Stimulated activated CD8-positive, alpha-beta memory T cell treated with anti-CD3 and anti-CD28 coated beads, Interleukin-12 subunit alpha, Interleukin-12 subunit beta, amount 100 ng/mL, for 24 hours (primary cell): ENCODE results near the gene NBDY.

Source experiments
- DNase-seq: peaks from one replicate; pipeline ENCODE4 v3.0.0-alpha.2; 2020; ENCODE audit errors: extremely low read depth

NBDY gene

GRCh38 chrX:56785442-56785841, 56.4 kb downstream of the NBDY start:
- no peak for DNase-seq

DNA sequence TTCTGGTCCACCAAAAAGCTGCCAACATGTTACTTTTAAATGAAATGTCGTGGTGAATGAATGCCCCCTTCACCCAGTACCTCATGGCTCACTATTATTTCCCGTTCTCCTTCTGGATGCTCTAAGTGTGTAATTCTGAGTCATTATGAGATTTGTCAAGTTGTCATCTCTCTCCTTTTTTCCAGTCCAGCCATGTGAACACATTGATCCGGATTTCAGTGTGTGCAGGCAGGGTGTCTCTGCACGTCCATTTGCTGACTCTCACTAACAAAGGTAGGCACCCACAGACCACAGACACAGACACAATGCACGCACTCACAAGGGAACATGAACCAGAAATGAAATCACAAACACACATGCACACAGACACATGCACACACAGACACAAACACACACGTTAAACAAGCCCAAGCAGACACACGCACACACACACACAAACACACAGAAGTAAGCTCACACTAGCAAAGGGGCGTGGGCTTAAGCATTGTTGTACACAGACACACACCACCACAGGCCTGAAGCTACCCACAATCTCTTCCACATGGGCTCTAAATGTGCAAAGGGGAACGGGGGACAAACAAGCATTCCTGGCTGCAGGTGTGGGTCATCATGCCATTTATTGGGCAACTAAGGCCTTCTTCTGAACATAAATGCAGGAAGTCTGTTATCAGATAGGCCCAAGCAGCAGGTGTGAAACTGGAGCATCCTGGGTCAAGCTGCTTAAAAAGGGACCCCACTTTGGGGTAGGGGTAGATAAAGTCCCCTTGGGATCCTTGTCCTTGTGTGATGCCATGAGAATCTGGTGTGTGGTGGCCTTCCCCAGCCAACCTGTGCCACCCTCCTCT, 58.1 kb downstream of the NBDY start:
- DNase-seq = no peak

DNA sequence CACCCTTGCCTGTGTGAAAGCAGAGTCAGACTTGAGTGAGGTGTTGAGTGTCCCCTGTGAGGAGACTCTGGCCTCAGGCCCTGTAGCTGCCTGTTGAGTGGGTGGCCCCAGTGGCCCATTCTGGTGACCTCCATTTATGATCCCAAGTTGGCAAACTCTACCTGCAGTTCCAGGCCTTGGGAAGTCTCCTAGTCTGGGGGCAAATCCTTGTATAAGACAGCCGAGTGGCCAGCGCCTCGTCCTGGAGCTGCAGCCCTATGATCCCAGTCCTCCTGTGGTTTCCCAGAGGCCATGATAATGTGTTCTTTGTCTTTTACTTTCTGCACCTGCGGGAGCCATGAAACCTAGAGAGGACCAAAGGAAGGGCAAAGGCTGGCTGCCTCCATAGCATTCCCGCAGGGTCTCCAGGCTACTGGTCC, 58.7 kb downstream of the NBDY start:
- DNase-seq = no peak

DNA sequence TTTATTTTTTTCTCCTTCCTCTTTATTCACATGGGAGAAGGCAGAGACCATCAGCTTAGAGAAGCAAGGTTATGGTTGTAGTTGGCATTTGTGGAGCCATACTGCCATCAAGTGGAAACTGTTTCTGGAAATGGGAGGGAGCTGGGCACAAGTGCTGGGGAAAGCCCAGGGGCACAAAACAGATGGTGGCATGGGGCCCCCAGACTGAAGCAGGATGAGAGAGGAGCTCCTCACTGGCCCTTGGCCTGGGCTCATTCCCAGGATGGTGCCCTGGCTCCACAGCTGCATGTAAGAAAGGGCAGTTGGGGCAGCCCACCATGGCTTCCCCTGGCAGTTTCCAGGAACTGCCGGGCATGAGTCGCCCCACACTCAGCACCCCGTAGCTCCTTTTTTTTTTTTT, 59.2 kb downstream of the NBDY start:
- no peak for DNase-seq

GRCh38 chrX:56788717-56789122, 59.7 kb downstream of the NBDY start:
- DNase-seq = no peak

DNA sequence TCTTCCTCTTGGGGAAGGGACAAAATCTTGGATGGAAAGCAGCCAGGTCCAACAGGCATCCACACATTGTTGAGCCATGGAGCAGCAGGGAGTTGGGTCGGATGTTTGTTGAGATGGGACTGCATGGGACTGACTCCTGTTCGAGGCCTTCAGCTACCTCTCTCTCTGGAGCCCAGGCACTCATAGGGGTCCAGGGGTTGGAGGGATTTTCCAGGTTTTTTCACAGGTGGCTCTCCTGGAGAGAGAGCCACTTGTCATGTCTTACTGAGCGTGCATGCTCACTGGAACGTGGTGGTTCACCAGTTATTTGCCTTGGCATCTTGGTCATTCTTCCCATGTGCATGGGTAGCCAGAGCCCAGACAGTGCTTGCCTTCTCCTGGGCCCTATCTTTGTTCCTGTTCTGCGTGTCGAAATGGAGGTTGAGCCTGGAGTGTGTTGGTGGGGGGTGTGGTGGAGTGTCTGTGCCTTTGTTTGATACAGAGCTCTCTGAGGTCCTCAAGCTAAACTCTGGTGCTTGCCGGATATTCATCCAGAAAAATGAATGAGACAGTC, 60.6 kb downstream of the NBDY start:
- no peak for DNase-seq

- no peak for DNase-seq
These were observed 61.7 kb downstream of the NBDY start for GRCh38 chrX:56790778-56791177.

DNA sequence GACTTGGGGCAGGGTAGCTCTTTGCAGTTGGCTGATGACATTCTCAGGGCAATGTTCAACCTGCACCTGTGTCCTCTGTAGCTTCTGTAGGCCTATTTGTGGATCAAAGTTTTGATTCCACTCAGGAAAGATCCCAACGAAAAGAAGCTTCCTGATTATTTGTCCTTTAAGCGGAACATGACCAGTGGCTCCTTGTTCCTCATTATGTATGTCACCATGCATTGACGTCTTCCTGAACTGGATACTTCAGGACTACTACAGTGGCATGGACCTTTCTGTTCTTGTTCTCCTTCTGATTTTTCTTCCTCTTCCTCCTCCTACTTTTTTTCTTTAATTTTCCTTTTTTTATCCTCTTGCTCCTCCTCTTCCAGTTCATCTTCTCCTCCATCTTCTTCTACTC, 62.4 kb downstream of the NBDY start:
- no peak for DNase-seq

GRCh38 chrX:56792270-56793111, 63.4 kb downstream of the NBDY start:
- DNase-seq = no peak

DNA sequence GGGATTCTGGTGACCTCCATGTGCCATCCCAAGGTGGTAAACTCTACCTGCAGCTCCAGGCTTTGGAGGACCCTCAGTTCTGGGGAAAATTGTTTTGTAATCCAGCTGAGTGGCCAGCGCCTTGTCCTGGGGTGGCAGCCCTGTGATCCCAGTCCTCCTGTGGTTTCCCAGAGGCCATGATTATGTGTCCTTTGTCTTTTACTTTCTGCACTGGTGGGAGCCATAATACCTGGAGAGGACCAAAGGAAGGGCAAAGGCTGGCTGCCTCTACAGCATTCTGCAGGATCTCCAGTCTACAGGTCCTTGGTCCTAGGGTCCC, 64.0 kb downstream of the NBDY start:
- DNase-seq = no peak

GRCh38 chrX:56793521-56794320, 64.7 kb downstream of the NBDY start:
- DNase-seq = no peak

DNA sequence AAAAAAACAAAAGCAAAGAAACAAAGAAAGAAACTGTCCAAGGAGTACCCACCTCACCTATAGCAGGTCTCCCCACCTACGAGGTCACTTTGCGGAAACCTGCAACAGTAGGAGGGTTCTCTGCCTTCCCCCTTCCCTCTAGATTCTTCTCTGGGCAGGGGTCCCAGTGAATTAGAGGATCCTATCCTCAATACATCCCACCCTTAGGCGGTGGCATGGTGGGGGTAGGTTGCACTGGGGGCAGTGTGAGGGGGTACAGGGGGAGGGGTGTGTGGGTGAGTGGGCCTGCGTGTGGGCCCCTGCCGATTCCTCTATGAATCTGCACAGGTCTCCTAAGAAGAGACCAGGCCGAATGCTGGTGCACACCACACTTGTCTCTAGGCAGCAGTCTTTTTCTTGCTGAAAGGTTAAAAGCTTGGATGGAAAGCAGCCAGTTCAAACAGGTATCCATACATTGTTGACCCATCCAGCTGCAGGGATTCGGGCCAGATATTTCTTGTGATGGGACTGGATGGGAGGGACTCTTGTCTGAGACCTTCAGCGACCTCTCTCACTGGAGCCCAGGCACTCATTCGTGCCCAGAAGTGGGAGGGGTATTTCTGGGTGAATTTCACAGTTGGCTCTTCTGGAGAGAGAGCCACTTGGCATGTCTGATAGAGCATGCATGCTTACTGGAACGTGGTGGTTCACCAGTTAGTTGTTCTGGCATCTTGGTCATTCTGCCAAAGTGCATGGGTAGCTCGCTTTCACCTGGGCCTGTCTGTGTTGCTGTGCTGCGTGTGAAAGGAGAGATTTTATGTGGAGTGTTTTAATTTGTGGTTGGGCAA, 65.6 kb downstream of the NBDY start:
- no peak for DNase-seq

DNA sequence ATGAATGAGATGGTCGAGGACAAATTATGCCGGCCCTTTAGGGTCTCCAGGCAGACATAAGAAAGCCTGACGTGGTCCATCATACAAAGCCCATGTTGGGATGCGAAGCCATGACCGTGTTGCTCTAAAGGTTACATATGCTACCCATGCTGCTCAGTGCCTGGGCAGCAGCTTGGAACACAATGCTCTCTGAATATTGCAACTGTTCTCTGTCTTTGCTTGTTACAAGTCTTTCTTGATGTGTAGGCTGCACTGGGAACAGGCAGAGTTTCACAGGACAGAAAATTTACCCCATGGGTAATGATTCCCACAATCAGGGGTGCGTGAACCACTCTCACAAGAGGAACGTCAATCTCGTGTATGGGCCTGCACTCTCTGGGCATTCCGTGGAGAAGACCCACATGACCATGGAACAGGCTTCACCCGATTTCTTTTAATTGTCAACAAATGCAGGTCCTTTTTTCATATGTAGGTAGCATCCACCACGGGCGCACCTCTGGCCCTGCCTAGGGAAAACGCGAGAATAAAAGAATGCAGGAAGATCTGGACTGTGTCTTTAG, 66.3 kb downstream of the NBDY start:
- DNase-seq = no peak

- DNase-seq = no peak
These were observed 67.8 kb downstream of the NBDY start for GRCh38 chrX:56796641-56797395.

- no peak for DNase-seq
These were observed 68.7 kb downstream of the NBDY start for GRCh38 chrX:56797574-56798338.

- DNase-seq = no peak
These were observed 69.3 kb downstream of the NBDY start for GRCh38 chrX:56798339-56798711.

DNA sequence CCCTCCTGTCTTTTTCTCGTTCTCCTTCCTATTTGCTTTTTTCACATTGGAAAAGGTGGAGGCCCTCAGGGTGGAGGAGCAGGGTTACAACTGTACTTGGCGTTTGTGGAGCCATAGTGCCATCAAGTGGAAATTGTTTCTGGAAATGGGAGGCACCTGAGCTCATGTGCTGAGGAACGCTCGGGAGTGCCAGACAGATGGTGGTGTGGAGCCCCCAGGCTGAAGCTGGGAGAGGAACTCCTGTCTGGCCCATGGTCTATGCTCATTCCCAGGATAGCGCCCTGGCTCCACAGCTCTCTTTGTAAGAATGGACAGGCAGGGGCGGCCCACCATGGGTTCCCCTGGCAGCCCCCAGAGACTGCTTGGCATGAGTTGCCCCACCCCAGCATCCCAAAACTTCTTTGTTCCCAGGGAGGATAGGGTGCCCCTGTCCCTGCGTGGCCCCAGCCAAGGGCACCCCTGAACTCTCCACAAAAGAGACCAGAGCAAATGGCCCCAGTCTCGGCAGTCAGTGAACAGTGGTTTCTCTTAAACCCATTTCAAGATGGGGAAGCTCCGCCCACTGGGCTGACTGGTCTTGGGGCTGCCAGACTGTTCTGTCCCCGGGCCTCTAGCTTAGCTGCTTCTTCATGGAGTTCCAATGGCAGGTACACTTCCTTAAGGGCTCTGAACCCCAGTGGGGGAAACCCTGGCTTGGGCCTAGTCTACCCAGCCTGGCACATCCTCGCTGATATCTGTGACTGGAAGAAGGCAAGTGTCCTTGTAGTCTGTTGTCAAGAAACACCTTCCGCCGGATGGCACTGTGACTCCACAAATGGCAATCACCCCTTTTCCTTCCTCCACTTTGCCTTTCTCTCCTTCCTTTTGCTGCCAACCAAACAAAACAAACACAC, 70.1 kb downstream of the NBDY start:
- DNase-seq = no peak

GRCh38 chrX:56800307-56800706, 71.3 kb downstream of the NBDY start:
- no peak for DNase-seq
